ENCODE results near the gene URI1.

GRCh38 chr19:29927944-29928625 is 14.0 kb upstream of the URI1 start:
- TF ChIP-seq POLR2A (IDR thresholded peaks at IDR 0.05) (no peak), CTCF (IDR thresholded peaks at IDR 0.05) (no peak)

All from thyroid gland (tissue), 4 donors.